GM12864 (cell line): ENCODE data around the gene PTPRR.

Experiments
- DNase-seq: peaks from one replicate; pipeline ENCODE4 v3.0.0-alpha.2; 2011; ENCODE audit warnings: low read depth
- H3K4me3 ChIP-seq: 2 replicates; pipeline ENCODE4 v1.5.1; 2011; ENCODE audit warnings: mild to moderate bottlenecking, low read depth, low read length, control low read depth
- TF ChIP-seq, protein P1 (sequence below): IDR thresholded peaks from 2 replicates; pipeline ENCODE4 v1.5.1; 2011; ENCODE audit warnings: low read depth, mild to moderate bottlenecking, moderate library complexity, low read length, control low read depth, inconsistent platforms; ENCODE audit errors: missing control alignments

The PTPRR gene

GRCh38 chr12:70918321-70918720 lies 2.2 kb downstream of the PTPRR start:
- no peak overlapping the region for H3K4me3 ChIP-seq
- DNase-seq = no peak
- TF ChIP-seq, protein P1, sequence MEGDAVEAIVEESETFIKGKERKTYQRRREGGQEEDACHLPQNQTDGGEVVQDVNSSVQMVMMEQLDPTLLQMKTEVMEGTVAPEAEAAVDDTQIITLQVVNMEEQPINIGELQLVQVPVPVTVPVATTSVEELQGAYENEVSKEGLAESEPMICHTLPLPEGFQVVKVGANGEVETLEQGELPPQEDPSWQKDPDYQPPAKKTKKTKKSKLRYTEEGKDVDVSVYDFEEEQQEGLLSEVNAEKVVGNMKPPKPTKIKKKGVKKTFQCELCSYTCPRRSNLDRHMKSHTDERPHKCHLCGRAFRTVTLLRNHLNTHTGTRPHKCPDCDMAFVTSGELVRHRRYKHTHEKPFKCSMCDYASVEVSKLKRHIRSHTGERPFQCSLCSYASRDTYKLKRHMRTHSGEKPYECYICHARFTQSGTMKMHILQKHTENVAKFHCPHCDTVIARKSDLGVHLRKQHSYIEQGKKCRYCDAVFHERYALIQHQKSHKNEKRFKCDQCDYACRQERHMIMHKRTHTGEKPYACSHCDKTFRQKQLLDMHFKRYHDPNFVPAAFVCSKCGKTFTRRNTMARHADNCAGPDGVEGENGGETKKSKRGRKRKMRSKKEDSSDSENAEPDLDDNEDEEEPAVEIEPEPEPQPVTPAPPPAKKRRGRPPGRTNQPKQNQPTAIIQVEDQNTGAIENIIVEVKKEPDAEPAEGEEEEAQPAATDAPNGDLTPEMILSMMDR = no peak

DNA sequence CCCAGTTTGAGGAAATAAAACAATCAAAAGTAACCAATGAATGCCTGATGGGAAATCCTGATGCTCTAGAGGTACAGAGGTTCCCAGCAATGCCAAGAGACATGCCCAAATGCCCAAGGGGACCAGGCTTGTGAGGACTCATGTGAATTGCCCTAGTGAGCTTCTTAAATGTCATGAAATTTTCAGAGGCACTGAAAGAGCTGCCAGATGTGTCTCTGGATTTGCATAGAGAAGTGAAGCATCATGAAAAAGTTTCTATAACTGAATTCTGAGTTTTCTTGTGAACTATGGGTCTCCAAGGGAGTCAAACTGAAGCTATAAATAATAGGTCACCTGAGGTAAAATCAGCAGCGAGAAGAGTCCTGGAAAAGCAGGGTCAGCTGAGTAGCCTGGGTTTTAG lies 9.9 kb downstream of the PTPRR start:
- DNase-seq = no peak
- TF ChIP-seq, protein P1 = no peak
- H3K4me3 ChIP-seq = no peak overlapping the region

DNA sequence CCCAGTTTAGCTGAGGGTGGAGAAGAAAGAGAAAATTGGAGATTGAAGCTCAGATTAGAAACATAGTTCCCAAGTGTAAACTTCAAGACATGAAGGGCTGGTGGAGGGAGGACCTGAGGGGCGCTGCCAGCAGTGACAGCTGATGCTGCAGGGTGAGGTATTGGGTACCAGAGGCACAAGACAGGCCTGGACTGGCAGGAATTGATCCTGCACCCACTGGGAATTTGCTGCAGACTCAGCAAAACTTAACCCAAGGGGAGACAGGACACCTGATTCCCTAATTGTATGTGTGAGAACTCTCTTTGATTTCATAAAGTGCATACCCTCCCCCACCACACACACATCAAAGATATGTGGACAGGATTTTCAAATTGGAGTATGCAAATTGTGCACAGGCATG lies 11.6 kb downstream of the PTPRR start:
- H3K4me3 ChIP-seq = no peak overlapping the region
- no peak for DNase-seq
- TF ChIP-seq, protein P1 = no peak

DNA sequence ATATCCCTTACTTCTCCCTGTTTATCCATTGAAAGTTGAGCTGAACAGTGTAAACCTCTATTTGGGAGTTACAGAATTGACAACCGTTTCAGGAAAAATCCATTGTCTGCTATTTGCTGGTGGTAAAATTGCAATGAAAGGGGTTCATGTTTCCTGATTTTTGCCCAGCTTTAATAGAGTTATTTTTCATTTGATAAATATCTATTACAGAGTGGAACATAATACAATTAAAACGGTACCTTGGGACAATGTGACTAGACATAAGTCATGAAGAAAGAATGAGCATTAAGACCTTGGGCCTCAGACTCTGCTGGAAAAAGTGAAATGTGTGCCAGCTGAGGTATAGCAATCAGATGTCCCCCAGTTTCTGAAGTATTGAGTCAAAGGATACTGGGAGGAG lies 13.1 kb downstream of the PTPRR start:
- no peak for DNase-seq
- no peak overlapping the region for H3K4me3 ChIP-seq
- TF ChIP-seq, protein P1 = no peak

GRCh38 chr12:70895956-70896355 lies 24.6 kb downstream of the PTPRR start:
- TF ChIP-seq, protein P1 = no peak
- DNase-seq = no peak

DNA sequence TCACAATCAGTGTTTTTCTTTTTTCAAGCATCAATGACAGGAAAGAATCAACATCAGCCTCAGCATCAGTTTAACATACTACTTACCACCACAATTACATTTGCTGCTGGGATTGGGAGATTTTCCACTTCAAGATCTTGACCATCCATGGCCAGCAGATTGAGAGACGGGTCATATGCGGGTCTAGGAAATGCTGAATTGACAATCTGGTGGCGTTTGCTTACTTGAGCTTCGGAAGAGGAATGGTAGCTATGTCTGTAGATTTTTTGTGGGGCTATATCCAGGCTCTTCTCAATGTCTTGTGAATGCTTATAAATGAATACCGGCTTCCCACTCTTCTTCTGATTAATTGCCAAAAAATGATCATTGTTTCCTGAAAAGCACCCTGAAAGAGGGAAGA lies 27.9 kb downstream of the PTPRR start:
- no peak overlapping the region for H3K4me3 ChIP-seq
- DNase-seq = no peak
- TF ChIP-seq, protein P1 = no peak

More at GRCh38 chr12:70895956-70896355, 24.6 kb downstream of the PTPRR start:
- no peak overlapping the region for H3K4me3 ChIP-seq

- H3K4me3 ChIP-seq = no peak overlapping the region
- TF ChIP-seq, protein P1 = no peak
- DNase-seq = no peak
Measured at GRCh38 chr12:70890895-70891832, 29.4 kb downstream of the PTPRR start.
